Measurements from ENCODE around the gene TMEM25.

The TMEM25 gene

GRCh38 chr11:118544010-118544646 lies 13.1 kb downstream of the TMEM25 start:
- Histone ChIP-seq H3K27me3 (ENCODE audit: control insufficient read depth in 3 of 3, insufficient read depth in 3 of 3, low read depth in 1 of 3, low read length in 3 of 3) (no peaks in the 10 kb centered on the region), H2BK15ac (ENCODE audit: low read length) (no peak overlapping the region), H3K4me3 (ENCODE audit: low read length in 2 of 2) (no peak overlapping the region), H2AFZ (ENCODE audit: low read length) (no peak overlapping the region), H2AK5ac (ENCODE audit: low read depth, low read length) (no peak overlapping the region), H3K4ac (ENCODE audit: low read length) (no peak overlapping the region), H3K14ac (ENCODE audit: low read length) (no peak overlapping the region), H3K23ac (ENCODE audit: low read depth, low read length, poor library complexity) (no peak overlapping the region), H3K4me1 (ENCODE audit: control insufficient read depth in 2 of 2, insufficient read depth in 1 of 2, low read depth in 1 of 2, low read length in 2 of 2) (no peaks in the 10 kb centered on the region), H3K18ac (ENCODE audit: low read length) (no peak overlapping the region), H2BK12ac (ENCODE audit: low read length) (no peak overlapping the region), H2BK120ac (ENCODE audit: low read depth, low read length) (no peak overlapping the region), H3K4me2 (ENCODE audit: insufficient read depth, low read length, poor library complexity, severe bottlenecking) (no peak overlapping the region), H3K79me1 (ENCODE audit: low read depth, low read length) (no peaks in the 10 kb centered on the region), H3K27ac (replicated peaks; ENCODE audit: low read length) (no peak overlapping the region), H4K91ac (ENCODE audit: low read depth, low read length, poor library complexity) (no peak overlapping the region), H3K9ac (ENCODE audit: low read depth, low read length, poor library complexity) (no peak overlapping the region), H2BK5ac (ENCODE audit: low read length) (no peak overlapping the region), H3K36me3 (replicated peaks in 1 of 2; ENCODE audit: control insufficient read depth in 2 of 2, insufficient read depth in 2 of 2, low read length in 2 of 2) (peaks cover 5 to 56% of the 10 kb centered on the region in 2 donors), H4K8ac (ENCODE audit: low read depth, low read length) (no peak overlapping the region), H3K9me3 (replicated peaks in 1 of 2; ENCODE audit: control insufficient read depth in 2 of 2, insufficient read depth in 1 of 2, low read depth in 1 of 2, low read length in 2 of 2) (no peaks in the 10 kb centered on the region)
- no peak for DNase-seq (ENCODE audit: low spot score)
- no CpG with 5 or more reads among the region's 8 CpGs for WGBS, 2 donors (ENCODE audit: extremely low coverage in 2 of 2, insufficient read length in 2 of 2, insufficient replicate concordance in 1 of 2)

GRCh38 chr11:118544647-118545010 lies 13.6 kb downstream of the TMEM25 start:
- no peaks in the 10 kb centered on the region for H3K79me1 ChIP-seq (ENCODE audit: low read depth, low read length)
- no peak overlapping the region for H3K18ac ChIP-seq (ENCODE audit: low read length)
- no peak overlapping the region for H2BK15ac ChIP-seq (ENCODE audit: low read length)
- WGBS, 2 donors (ENCODE audit: extremely low coverage in 2 of 2, insufficient read length in 2 of 2, insufficient replicate concordance in 1 of 2): no CpG with 5 or more reads among the region's 3 CpGs
- H2BK12ac ChIP-seq (ENCODE audit: low read length): no peak overlapping the region
- peaks cover 5 to 56% of the 10 kb centered on the region in 2 donors for H3K36me3 ChIP-seq (replicated peaks in 1 of 2; ENCODE audit: control insufficient read depth in 2 of 2, insufficient read depth in 2 of 2, low read length in 2 of 2)
- no peak overlapping the region for H3K27ac ChIP-seq (replicated peaks; ENCODE audit: low read length)
- H3K14ac ChIP-seq (ENCODE audit: low read length): no peak overlapping the region
- H2BK120ac ChIP-seq (ENCODE audit: low read depth, low read length): no peak overlapping the region
- H3K9me3 ChIP-seq (replicated peaks in 1 of 2; ENCODE audit: control insufficient read depth in 2 of 2, insufficient read depth in 1 of 2, low read depth in 1 of 2, low read length in 2 of 2): no peaks in the 10 kb centered on the region
- H3K4me3 ChIP-seq (ENCODE audit: low read length in 2 of 2): no peak overlapping the region
- no peaks in the 10 kb centered on the region for H3K27me3 ChIP-seq (ENCODE audit: control insufficient read depth in 3 of 3, insufficient read depth in 3 of 3, low read depth in 1 of 3, low read length in 3 of 3)
- H2BK5ac ChIP-seq (ENCODE audit: low read length): no peak overlapping the region
- H4K91ac ChIP-seq (ENCODE audit: low read depth, low read length, poor library complexity): no peak overlapping the region
- DNase-seq (ENCODE audit: low spot score): no peak
- H4K8ac ChIP-seq (ENCODE audit: low read depth, low read length): no peak overlapping the region
- H3K4ac ChIP-seq (ENCODE audit: low read length): no peak overlapping the region
- H3K4me2 ChIP-seq (ENCODE audit: insufficient read depth, low read length, poor library complexity, severe bottlenecking): no peak overlapping the region
- no peak overlapping the region for H2AK5ac ChIP-seq (ENCODE audit: low read depth, low read length)
- H3K9ac ChIP-seq (ENCODE audit: low read depth, low read length, poor library complexity): no peak overlapping the region
- H3K4me1 ChIP-seq (ENCODE audit: control insufficient read depth in 2 of 2, insufficient read depth in 1 of 2, low read depth in 1 of 2, low read length in 2 of 2): no peaks in the 10 kb centered on the region
- H3K23ac ChIP-seq (ENCODE audit: low read depth, low read length, poor library complexity): no peak overlapping the region
- H2AFZ ChIP-seq (ENCODE audit: low read length): no peak overlapping the region

GRCh38 chr11:118545533-118545932 lies 14.5 kb downstream of the TMEM25 start:
- H2AK5ac ChIP-seq (ENCODE audit: low read depth, low read length): no peak overlapping the region
- no peaks in the 10 kb centered on the region for H3K4me1 ChIP-seq (ENCODE audit: control insufficient read depth in 2 of 2, insufficient read depth in 1 of 2, low read depth in 1 of 2, low read length in 2 of 2)
- no peaks in the 10 kb centered on the region for H3K79me1 ChIP-seq (ENCODE audit: low read depth, low read length)
- H2AFZ ChIP-seq (ENCODE audit: low read length): no peak overlapping the region
- H3K14ac ChIP-seq (ENCODE audit: low read length): no peak overlapping the region
- no peak overlapping the region for H3K4me3 ChIP-seq (ENCODE audit: low read length in 2 of 2)
- no peak overlapping the region for H3K23ac ChIP-seq (ENCODE audit: low read depth, low read length, poor library complexity)
- H4K91ac ChIP-seq (ENCODE audit: low read depth, low read length, poor library complexity): no peak overlapping the region
- H3K36me3 ChIP-seq (replicated peaks in 1 of 2; ENCODE audit: control insufficient read depth in 2 of 2, insufficient read depth in 2 of 2, low read length in 2 of 2): peaks cover 5 to 58% of the 10 kb centered on the region in 2 donors
- H2BK12ac ChIP-seq (ENCODE audit: low read length): no peak overlapping the region
- no CpG with 5 or more reads among the region's 5 CpGs for WGBS, 2 donors (ENCODE audit: extremely low coverage in 2 of 2, insufficient read length in 2 of 2, insufficient replicate concordance in 1 of 2)
- no peak overlapping the region for H2BK5ac ChIP-seq (ENCODE audit: low read length)
- H3K4ac ChIP-seq (ENCODE audit: low read length): no peak overlapping the region
- H3K27me3 ChIP-seq (ENCODE audit: control insufficient read depth in 3 of 3, insufficient read depth in 3 of 3, low read depth in 1 of 3, low read length in 3 of 3): no peaks in the 10 kb centered on the region
- no peak overlapping the region for H2BK15ac ChIP-seq (ENCODE audit: low read length)
- H3K27ac ChIP-seq (replicated peaks; ENCODE audit: low read length): no peak overlapping the region
- H3K9me3 ChIP-seq (replicated peaks in 1 of 2; ENCODE audit: control insufficient read depth in 2 of 2, insufficient read depth in 1 of 2, low read depth in 1 of 2, low read length in 2 of 2): no peaks in the 10 kb centered on the region
- H3K4me2 ChIP-seq (ENCODE audit: insufficient read depth, low read length, poor library complexity, severe bottlenecking): no peak overlapping the region
- no peak overlapping the region for H2BK120ac ChIP-seq (ENCODE audit: low read depth, low read length)
- H4K8ac ChIP-seq (ENCODE audit: low read depth, low read length): no peak overlapping the region
- H3K18ac ChIP-seq (ENCODE audit: low read length): no peak overlapping the region
- DNase-seq (ENCODE audit: low spot score): no peak
- no peak overlapping the region for H3K9ac ChIP-seq (ENCODE audit: low read depth, low read length, poor library complexity)

- Histone ChIP-seq H3K4ac (ENCODE audit: low read length) (no peak overlapping the region), H2BK5ac (ENCODE audit: low read length) (no peak overlapping the region), H3K18ac (ENCODE audit: low read length) (no peak overlapping the region), H2AFZ (ENCODE audit: low read length) (no peak overlapping the region), H3K4me2 (ENCODE audit: insufficient read depth, low read length, poor library complexity, severe bottlenecking) (no peak overlapping the region), H4K91ac (ENCODE audit: low read depth, low read length, poor library complexity) (no peak overlapping the region), H3K4me1 (ENCODE audit: control insufficient read depth in 2 of 2, insufficient read depth in 1 of 2, low read depth in 1 of 2, low read length in 2 of 2) (no peaks in the 10 kb centered on the region), H3K14ac (ENCODE audit: low read length) (no peak overlapping the region), H2BK12ac (ENCODE audit: low read length) (no peak overlapping the region), H4K8ac (ENCODE audit: low read depth, low read length) (no peak overlapping the region), H2BK15ac (ENCODE audit: low read length) (no peak overlapping the region), H3K27me3 (ENCODE audit: control insufficient read depth in 3 of 3, insufficient read depth in 3 of 3, low read depth in 1 of 3, low read length in 3 of 3) (no peaks in the 10 kb centered on the region), H3K79me1 (ENCODE audit: low read depth, low read length) (no peaks in the 10 kb centered on the region), H3K9me3 (replicated peaks in 1 of 2; ENCODE audit: control insufficient read depth in 2 of 2, insufficient read depth in 1 of 2, low read depth in 1 of 2, low read length in 2 of 2) (no peaks in the 10 kb centered on the region), H3K4me3 (ENCODE audit: low read length in 2 of 2) (no peak overlapping the region), H2BK120ac (ENCODE audit: low read depth, low read length) (no peak overlapping the region), H2AK5ac (ENCODE audit: low read depth, low read length) (no peak overlapping the region), H3K36me3 (replicated peaks in 1 of 2; ENCODE audit: control insufficient read depth in 2 of 2, insufficient read depth in 2 of 2, low read length in 2 of 2) (peaks cover 8 to 57% of the 10 kb centered on the region in 2 donors), H3K27ac (replicated peaks; ENCODE audit: low read length) (no peak overlapping the region), H3K23ac (ENCODE audit: low read depth, low read length, poor library complexity) (no peak overlapping the region), H3K9ac (ENCODE audit: low read depth, low read length, poor library complexity) (no peak overlapping the region)
- no peak for DNase-seq (ENCODE audit: low spot score)
- no CpG with 5 or more reads among the region's 2 CpGs for WGBS, 2 donors (ENCODE audit: extremely low coverage in 2 of 2, insufficient read length in 2 of 2, insufficient replicate concordance in 1 of 2)
Measured at GRCh38 chr11:118547132-118547531, 16.1 kb downstream of the TMEM25 start.
